HG03025 (cell line): Measurements from ENCODE around the gene ANGPT4.
"Not testable (repeated sequence)": the region's sequence is repeated elsewhere in the genome, so short reads cannot be mapped to it uniquely, and the experiment has no call there.

ENCODE experiments used
- ATAC-seq: cut with Tn5 transposase; IDR thresholded peaks from one replicate; pipeline ENCODE4 v1.9.1; 2021; ENCODE audit warnings: mild to moderate bottlenecking, moderate library complexity; ENCODE audit not compliant: unreplicated experiment, low FRiP score

ANGPT4 gene

GRCh38 chr20:909641-910040 is 6.5 kb downstream of the ANGPT4 start:
- no peak for ATAC-seq

- ATAC-seq, result no peak
Measured at GRCh38 chr20:906703-907270, 9.3 kb downstream of the ANGPT4 start.

- no peak for ATAC-seq
Measured at GRCh38 chr20:906001-906520, 10.1 kb downstream of the ANGPT4 start.

GRCh38 chr20:905396-905961 is 10.7 kb downstream of the ANGPT4 start:
- no peak for ATAC-seq

GRCh38 chr20:904039-904545 is 12.0 kb downstream of the ANGPT4 start:
- no peak for ATAC-seq

- not testable (repeated sequence) for ATAC-seq
Measured at GRCh38 chr20:897436-897835, 18.7 kb downstream of the ANGPT4 start.

GRCh38 chr20:896501-897025 is 19.6 kb downstream of the ANGPT4 start:
- ATAC-seq, result no peak

- not testable (repeated sequence) for ATAC-seq
Measured at GRCh38 chr20:892371-892770, 23.8 kb downstream of the ANGPT4 start.

GRCh38 chr20:891706-892080 is 24.4 kb downstream of the ANGPT4 start:
- no peak for ATAC-seq

GRCh38 chr20:891058-891705 is 25.0 kb downstream of the ANGPT4 start:
- ATAC-seq, result no peak

- no peak for ATAC-seq
Measured at GRCh38 chr20:890666-891057, 25.5 kb downstream of the ANGPT4 start.

GRCh38 chr20:889932-890463 is 26.1 kb downstream of the ANGPT4 start:
- ATAC-seq, result no peak

- no peak for ATAC-seq
Measured at GRCh38 chr20:889106-889505, 27.0 kb downstream of the ANGPT4 start.

GRCh38 chr20:888057-888456 is 28.1 kb downstream of the ANGPT4 start:
- no peak for ATAC-seq

GRCh38 chr20:887137-887536 is 29.0 kb downstream of the ANGPT4 start:
- ATAC-seq, result no peak

GRCh38 chr20:884983-885952 is 30.9 kb downstream of the ANGPT4 start:
- no peak for ATAC-seq

- ATAC-seq, result no peak
Measured at GRCh38 chr20:881783-882144, 34.4 kb downstream of the ANGPT4 start.

GRCh38 chr20:881051-881782 is 34.9 kb downstream of the ANGPT4 start:
- no peak for ATAC-seq

GRCh38 chr20:879626-880025 is 36.5 kb downstream of the ANGPT4 start:
- no peak for ATAC-seq
